Measurements from ENCODE around the gene TGFBR2. TPM values are rescaled to one million over a fixed set of nuclear protein-coding genes. Genes with fewer than 3 reads are reported as not detected.

Gene TGFBR2
- total and polyA plus RNA-seq, 2 of the 13 experiments (the other 11 are each of a cell fraction or from before 2014, with no cell fraction given): 82.2 to 187 TPM

- TF ChIP-seq HMGXB4 (CRISPR knock-in tag; IDR thresholded peaks at IDR 0.05; ENCODE audit: borderline replicate concordance in 1 of 2, low read depth in 1 of 2) (peak in 1 of 2 experiments; percentile 45; a peak in 2 of 4 replicates), HDAC1 (CRISPR knock-in tag; IDR thresholded peaks at IDR 0.05) (peak; percentile 39; the same call in 1 of the 2 replicates), ZNF414 (CRISPR knock-in tag; IDR thresholded peaks at IDR 0.05) (0 out of 2 replicates have a peak, but pooled peaks have one; percentile 35), PHF8 (CRISPR knock-in tag; IDR thresholded peaks at IDR 0.05) (peak; percentile 64; the same call in 1 of the 2 replicates), SSRP1 (CRISPR knock-in tag; IDR thresholded peaks at IDR 0.05) (peak; percentile 82; the same call in 1 of the 2 replicates), MXD1 (CRISPR knock-in tag; IDR thresholded peaks at IDR 0.05) (no peak), ZC3H13 (CRISPR knock-in tag; IDR thresholded peaks at IDR 0.05) (no peak), ZBTB7A (CRISPR knock-in tag; IDR thresholded peaks at IDR 0.05) (no peak), MAFF (IDR thresholded peaks at IDR 0.05; ENCODE audit: low read depth, low read length) (no peak), USF2 (IDR thresholded peaks at IDR 0.05; ENCODE audit: low read depth, low read length) (no peak), USF2 (CRISPR knock-in tag; IDR thresholded peaks at IDR 0.05; ENCODE audit: borderline replicate concordance) (no peak), JDP2 (CRISPR knock-in tag; IDR thresholded peaks at IDR 0.05; ENCODE audit: borderline replicate concordance) (no peak), KLF12 (CRISPR knock-in tag; IDR thresholded peaks at IDR 0.05; ENCODE audit: borderline replicate concordance) (peak; percentile 3; the same call in 1 of the 2 replicates), SCMH1 (CRISPR knock-in tag; IDR thresholded peaks at IDR 0.05; ENCODE audit: borderline replicate concordance) (no peak), AGO2 (optimal IDR thresholded peaks at IDR 0.05; ENCODE audit: low read depth, low read length) (peak; percentile 99), RBFOX2 (IDR thresholded peaks at IDR 0.05; ENCODE audit: low read depth, low read length) (peak; percentile 98), ETV5 (CRISPR knock-in tag; IDR thresholded peaks at IDR 0.05; ENCODE audit: borderline replicate concordance) (no peak), TEF (CRISPR knock-in tag; IDR thresholded peaks at IDR 0.05) (peak; percentile 30; the same call in 1 of the 2 replicates), ZBTB7B (CRISPR knock-in tag; IDR thresholded peaks at IDR 0.05) (no peak), SP140L (CRISPR knock-in tag; IDR thresholded peaks at IDR 0.05; ENCODE audit: borderline replicate concordance) (no peak)
Measured at GRCh38 chr3:30607032-30607833, 832 bp downstream of the TGFBR2 start (continued).

Measured in HepG2 (cell line).